ENCODE results near the gene IL17B.

GRCh38 chr5:149365418-149365817 lies 13.7 kb downstream of the IL17B start:
- TF ChIP-seq CTCF (IDR thresholded peaks at IDR 0.05) (no peak), POLR2A (IDR thresholded peaks at IDR 0.05) (no peak)

Data from esophagus squamous epithelium (tissue), 4 donors.